NOMO-1 treated with DMSO at 0.1 percent for 48 hours (cell line): ENCODE measurements around the gene ZNF454.

Experiments used
- DNase-seq: peaks from one replicate; lab custom pipeline; 2025; ENCODE audit not compliant: unreplicated experiment; lab: John Stamatoyannopoulos, UW

Gene ZNF454

DNA sequence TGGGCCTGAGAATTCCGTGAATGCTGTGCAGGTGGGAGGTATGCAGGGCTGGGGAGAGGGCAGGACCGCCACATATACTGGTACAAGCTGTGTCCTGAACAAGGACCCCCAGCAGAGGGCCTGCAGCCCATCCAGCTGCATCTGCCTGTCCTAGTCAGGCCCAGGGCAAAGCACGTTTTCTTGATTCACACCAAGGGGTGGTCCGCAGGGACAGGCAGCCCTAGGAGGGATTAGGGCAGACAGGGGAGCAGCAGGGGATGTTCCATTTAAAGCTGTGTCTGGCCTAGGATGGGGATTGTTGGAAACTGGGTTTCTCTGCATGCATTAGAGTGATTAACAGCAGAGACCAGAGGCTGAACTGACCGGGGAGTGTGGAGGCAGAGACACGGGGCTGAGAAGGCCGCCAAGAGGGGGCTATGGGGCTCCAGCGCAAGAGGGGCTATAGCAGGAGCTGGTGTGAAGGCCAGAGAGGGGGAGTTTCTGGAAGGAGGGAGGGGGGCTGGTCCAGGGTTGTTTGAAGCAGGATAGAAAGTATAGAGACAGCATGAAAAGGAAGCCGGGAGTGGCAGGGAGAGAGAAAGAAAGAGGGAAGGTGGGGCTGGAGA lies 51.4 kb downstream of the ZNF454 start:
- no peak for DNase-seq

GRCh38 chr5:178993236-178993765 lies 52.3 kb downstream of the ZNF454 start:
- DNase-seq: no peak

DNA sequence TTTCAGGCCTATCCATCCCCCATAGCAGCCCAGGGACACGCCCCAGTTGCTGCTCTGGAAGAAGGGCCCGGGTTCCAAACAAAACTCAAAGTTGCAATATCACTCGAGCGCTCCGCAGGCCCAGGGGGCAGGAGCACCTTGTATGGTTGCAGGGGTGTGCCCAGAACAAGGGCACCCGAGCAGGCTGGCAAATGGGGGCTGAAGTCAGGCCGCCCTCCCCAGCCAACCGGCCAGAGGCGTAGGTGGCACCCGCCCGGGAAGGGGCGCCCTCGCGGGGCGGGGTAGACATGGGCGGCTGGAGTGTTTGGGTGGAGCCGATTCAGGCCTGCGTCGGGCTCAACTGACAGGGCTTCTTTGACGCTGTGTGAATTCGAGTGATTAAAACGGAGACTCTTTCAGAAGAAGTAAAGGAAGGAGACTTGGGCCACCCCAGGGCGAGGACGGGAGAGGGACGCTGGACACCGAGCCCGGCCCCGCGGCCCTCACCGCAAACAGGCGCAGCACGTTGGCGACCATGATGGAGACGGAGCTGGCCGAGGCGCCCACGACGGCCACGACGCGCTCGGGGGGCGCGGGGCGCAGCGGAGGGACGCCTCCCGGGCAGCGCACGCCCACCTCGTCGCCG lies 53.1 kb downstream of the ZNF454 start:
- no peak for DNase-seq

DNA sequence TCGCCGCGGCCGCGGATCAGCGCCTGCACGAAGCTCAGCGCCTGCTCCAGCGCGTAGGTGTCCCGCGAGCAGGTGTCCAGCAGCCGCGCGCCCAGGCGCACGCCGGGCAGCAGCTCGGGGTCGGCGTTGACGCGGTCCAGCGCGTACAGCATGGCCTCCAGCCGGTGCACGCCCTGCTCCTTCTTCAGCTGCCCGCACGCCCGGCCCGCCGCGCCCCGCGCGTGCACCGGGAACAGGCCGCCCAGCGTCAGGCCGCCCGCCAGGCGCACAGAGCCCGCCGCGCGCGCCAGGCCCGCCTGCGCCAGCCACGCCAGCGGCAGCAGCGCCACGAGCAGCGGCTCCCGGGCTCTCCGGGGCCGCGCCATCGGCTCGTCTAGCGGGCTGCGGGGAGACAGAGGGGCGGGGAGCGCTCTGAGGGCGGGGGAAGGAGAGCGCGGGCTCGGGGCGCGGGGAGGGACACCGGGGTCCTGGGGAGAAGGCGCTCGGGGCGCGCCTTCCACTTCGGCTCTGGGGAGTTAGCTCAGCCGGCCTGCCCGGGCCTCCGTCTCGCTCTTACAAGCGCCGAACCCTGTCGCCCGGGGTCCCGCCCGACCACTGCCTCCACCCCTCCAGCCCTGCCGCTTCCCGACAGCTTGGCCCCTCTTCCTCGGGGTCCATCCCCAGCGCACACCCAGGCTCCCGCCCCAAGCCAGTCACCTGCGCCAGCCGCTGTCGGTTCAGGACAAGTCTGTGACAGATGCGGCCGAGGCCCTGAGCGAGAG lies 53.8 kb downstream of the ZNF454 start, which contains the start of gene GRM6:
Gene GRM6 (minus strand): TSS at position 741 of the 761 bp plus-strand sequence. CDS start 376 bp downstream, at position 365.
- no peak for DNase-seq

DNA sequence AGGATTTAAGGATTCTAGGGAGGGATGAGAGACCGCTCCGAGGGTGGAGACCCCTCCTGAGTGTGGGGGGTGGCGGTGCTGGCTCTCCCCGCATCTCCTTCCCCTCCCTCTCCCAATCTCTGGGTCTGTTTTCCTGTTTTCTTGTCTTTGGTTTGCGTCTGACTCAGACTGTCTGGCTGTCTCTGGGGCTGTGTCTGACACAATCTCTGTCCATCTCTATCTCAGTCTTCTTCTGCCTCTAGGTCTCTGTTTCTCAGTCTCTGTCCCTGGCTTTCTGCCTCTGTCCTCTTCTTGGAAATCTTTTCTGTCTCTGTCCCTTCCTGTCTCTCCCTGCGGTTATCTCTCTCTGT lies 54.3 kb downstream of the ZNF454 start:
- no peak for DNase-seq

GRCh38 chr5:178996156-178996555 lies 55.2 kb downstream of the ZNF454 start:
- no peak for DNase-seq

GRCh38 chr5:178997191-178997590 lies 56.2 kb downstream of the ZNF454 start:
- DNase-seq: no peak

DNA sequence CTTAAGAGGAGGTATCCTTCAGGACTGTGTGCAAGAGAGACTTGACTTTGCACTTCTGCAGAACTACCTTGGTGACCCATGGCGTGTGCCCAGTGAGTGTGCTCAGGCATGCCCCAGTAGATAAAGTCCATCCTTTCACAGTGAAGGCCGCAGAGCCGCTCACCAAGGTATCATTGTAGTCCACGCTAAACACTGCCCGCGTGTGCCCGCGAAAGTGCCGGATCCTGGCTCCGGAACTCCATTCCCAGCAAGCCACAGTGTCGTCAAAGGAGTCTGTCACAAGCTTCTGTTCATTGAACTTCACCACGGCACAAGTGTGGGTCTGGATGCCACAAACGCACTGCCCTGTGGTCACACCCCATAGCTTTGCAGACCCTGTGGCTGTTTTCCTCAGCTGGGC lies 57.4 kb downstream of the ZNF454 start:
- DNase-seq: no peak

DNA sequence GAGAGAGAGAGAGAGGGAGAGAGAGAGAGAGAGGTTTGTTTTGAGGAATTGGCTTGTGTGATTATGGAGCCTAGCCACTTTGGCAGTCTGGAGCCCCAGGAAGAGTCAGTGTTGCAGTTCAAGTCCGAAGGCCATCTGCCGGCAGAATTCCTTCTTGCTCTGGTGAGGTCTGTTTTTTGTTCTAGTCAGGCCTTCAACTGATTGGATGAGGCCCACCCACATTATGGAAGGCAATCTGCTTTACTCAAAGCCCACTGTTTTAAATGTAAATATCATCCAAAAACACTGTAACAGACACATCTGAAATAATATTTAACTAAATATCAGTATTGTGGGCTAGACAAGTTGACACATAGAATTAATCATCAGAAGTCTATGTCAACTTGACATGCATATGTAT lies 65.6 kb downstream of the ZNF454 start:
- no peak for DNase-seq

GRCh38 chr5:179008667-179009066 lies 67.7 kb downstream of the ZNF454 start:
- DNase-seq: no peak
